Kidney epithelial cell (primary cell): ENCODE results near the gene SLC6A11. TPM values are rescaled to one million over a fixed set of nuclear protein-coding genes. Genes with fewer than 3 reads are reported as not detected.

Source experiments
- DNase-seq: peaks from one replicate; pipeline ENCODE4 v3.0.0-alpha.2; 2010; ENCODE audit warnings: low read depth
- H3K27me3 ChIP-seq: 2 replicates; pipeline ENCODE4 v1.6.0; 2011; ENCODE audit warnings: low read length; ENCODE audit not compliant: control insufficient read depth, insufficient read depth
- H3K36me3 ChIP-seq: 2 replicates; pipeline ENCODE4 v1.5.1; 2011; ENCODE audit warnings: low read length; ENCODE audit not compliant: control insufficient read depth, insufficient read depth
- H3K4me3 ChIP-seq: 2 replicates; pipeline ENCODE4 v1.5.1; 2011; ENCODE audit warnings: low read depth, mild to moderate bottlenecking, control low read depth, low read length
- total RNA-seq: library from RNA; depleted of rRNA; stranded (reverse); fragments of >200 nt; gene quantifications from 2 replicates; pipeline ENCODE4 v1.2.3, GENCODE V29; 2015
- TF ChIP-seq, protein P1 (sequence below): IDR thresholded peaks from 2 replicates; pipeline ENCODE4 v1.5.1; 2011; ENCODE audit warnings: mild to moderate bottlenecking, moderate library complexity, low read length, control low read depth, inconsistent platforms; ENCODE audit not compliant: insufficient read depth, poor library complexity, severe bottlenecking

The SLC6A11 gene
- total RNA-seq, 1 donor from 2014 or later: 0.04 TPM

GRCh38 chr3:10975695-10976234 is 159.7 kb downstream of the SLC6A11 start:
- Histone ChIP-seq H3K4me3 (no peak overlapping the region), H3K36me3 (no peaks in the 10 kb centered on the region), H3K27me3 (peaks cover 9% of the 10 kb centered on the region)
- no peak for DNase-seq
- TF ChIP-seq, protein P1, sequence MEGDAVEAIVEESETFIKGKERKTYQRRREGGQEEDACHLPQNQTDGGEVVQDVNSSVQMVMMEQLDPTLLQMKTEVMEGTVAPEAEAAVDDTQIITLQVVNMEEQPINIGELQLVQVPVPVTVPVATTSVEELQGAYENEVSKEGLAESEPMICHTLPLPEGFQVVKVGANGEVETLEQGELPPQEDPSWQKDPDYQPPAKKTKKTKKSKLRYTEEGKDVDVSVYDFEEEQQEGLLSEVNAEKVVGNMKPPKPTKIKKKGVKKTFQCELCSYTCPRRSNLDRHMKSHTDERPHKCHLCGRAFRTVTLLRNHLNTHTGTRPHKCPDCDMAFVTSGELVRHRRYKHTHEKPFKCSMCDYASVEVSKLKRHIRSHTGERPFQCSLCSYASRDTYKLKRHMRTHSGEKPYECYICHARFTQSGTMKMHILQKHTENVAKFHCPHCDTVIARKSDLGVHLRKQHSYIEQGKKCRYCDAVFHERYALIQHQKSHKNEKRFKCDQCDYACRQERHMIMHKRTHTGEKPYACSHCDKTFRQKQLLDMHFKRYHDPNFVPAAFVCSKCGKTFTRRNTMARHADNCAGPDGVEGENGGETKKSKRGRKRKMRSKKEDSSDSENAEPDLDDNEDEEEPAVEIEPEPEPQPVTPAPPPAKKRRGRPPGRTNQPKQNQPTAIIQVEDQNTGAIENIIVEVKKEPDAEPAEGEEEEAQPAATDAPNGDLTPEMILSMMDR: no peak

DNA sequence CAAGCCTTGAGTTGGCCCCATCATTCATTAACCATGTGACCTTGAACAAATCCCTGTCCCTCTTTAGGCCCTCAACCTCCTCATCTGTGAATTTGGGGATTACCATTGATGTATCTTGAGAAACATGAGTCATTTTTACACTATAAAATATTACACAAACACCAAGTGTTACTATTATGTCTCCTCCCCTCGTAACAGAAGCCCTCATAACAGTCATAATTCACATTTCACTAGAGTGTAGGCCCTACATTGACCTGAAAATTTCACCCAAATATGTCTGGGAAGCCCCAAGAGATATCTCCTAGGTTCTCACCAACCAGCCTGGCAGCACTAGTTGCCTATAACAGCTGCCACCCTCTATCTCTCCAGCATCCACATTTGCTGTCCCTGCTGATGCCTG is 160.7 kb downstream of the SLC6A11 start:
- DNase-seq: no peak
- Histone ChIP-seq H3K36me3 (no peaks in the 10 kb centered on the region), H3K4me3 (no peak overlapping the region), H3K27me3 (peaks cover 8% of the 10 kb centered on the region)
- TF ChIP-seq, protein P1: no peak

- DNase-seq: no peak
These were observed 162.0 kb downstream of the SLC6A11 start for GRCh38 chr3:10977892-10978510.

DNA sequence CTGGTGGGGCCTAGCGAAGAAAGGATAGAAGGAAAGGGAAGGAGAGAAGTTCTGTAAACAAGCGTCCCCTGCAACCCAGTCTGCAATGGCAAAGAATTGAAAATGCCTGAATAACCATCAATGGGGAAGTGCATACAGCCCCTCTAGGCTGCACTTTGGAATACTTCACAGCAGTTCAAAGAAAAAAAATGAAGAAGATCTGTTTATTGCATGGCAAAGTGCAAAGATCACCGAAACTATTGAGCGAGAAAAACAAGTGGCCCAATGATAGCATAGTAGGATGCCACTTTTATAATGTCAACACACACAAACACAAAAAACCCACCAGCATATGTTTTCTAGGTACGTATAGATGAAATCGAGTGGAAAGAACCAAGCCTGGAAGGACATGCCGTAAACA is 162.9 kb downstream of the SLC6A11 start:
- Histone ChIP-seq H3K36me3 (no peaks in the 10 kb centered on the region), H3K27me3 (peaks cover 1% of the 10 kb centered on the region), H3K4me3 (no peak overlapping the region)
- no peak for DNase-seq
- TF ChIP-seq, protein P1: no peak

More at GRCh38 chr3:10977892-10978510, 162.0 kb downstream of the SLC6A11 start:
- Histone ChIP-seq H3K4me3 (no peak overlapping the region), H3K27me3 (peaks cover 5% of the 10 kb centered on the region), H3K36me3 (no peaks in the 10 kb centered on the region)
- TF ChIP-seq, protein P1: no peak

GRCh38 chr3:10980312-10980711 is 164.3 kb downstream of the SLC6A11 start:
- H3K27me3 ChIP-seq: no peaks in the 10 kb centered on the region
- no peak overlapping the region for H3K4me3 ChIP-seq
- TF ChIP-seq, protein P1: no peak
- no peak for DNase-seq
- no peaks in the 10 kb centered on the region for H3K36me3 ChIP-seq

DNA sequence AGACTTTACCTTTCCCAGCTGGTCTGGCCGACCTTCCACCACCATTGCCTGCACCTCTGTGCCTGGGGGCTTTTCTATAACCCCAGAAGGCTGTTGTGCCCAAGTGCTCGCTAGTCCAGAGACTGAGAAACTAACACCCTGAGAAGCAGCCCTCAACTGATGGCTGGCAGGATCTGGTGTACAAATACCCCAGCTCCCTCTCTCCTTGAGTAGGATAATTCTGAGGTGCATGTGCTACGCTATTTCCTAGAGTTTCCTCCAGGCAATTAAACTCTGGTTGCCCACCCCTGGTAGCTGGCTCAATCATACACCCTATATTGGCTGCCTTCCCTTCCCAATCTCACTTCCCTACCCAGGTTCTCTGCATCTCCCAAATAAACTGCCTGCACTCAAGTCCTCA is 165.0 kb downstream of the SLC6A11 start:
- no peak for DNase-seq
- no peak overlapping the region for H3K4me3 ChIP-seq
- no peaks in the 10 kb centered on the region for H3K27me3 ChIP-seq
- TF ChIP-seq, protein P1: no peak
- no peaks in the 10 kb centered on the region for H3K36me3 ChIP-seq
